K562 (cell line): ENCODE data around the gene HNRNPU. TPM values are rescaled to one million over a fixed set of nuclear protein-coding genes. Genes with fewer than 3 reads are reported as not detected.

Experiments
- ARID3B ChIP-seq: fragments of 250-450 bp; sonication (Bioruptor Pico); IDR thresholded peaks from 2 replicates; pipeline ENCODE4 v1.4.0; 2020; ENCODE audit warnings: borderline replicate concordance
- ETV6 ChIP-seq, 3 experiments: fragments of 150-350 bp in 1 of 3; sonication (generic) in 1 of 3; formaldehyde crosslinking in 1 of 3; IDR thresholded peaks; 2 replicates each; pipeline versions ENCODE4 v1.6.1 to v1.8.0; 2014 to 2022; ENCODE audit warnings: borderline replicate concordance in 2 of 3, low read depth in 2 of 3, antibody characterized with exemption in 1 of 3, low read length in 1 of 3, mild to moderate bottlenecking in 1 of 3, missing genetic modification reagents in 1 of 3
- FOS ChIP-seq: IDR thresholded peaks from 3 replicates; pipeline ENCODE4 v1.6.1; 2011; ENCODE audit not compliant: insufficient read length; ENCODE audit errors: extremely low read depth
- HNRNPK ChIP-seq: fragments of 200-400 bp; formaldehyde crosslinking; IDR thresholded peaks from one replicate; pipeline ENCODE4 v1.6.1; 2018; ENCODE audit warnings: mild to moderate bottlenecking, low read depth, low read length; ENCODE audit not compliant: poor library complexity, severe bottlenecking
- ILF3 ChIP-seq: fragments of 450-650 bp; IDR thresholded peaks from 2 replicates; pipeline ENCODE4 v1.6.1; 2018; ENCODE audit warnings: antibody characterized with exemption, mild to moderate bottlenecking, moderate library complexity, borderline replicate concordance
- LARP7 ChIP-seq: fragments of 450-650 bp; IDR thresholded peaks from 2 replicates; pipeline ENCODE4 v1.6.1; 2016
- MTF1 ChIP-seq: fragments of 250-450 bp; sonication (Bioruptor Pico); IDR thresholded peaks from 2 replicates; pipeline ENCODE4 v1.9.0; 2021; ENCODE audit warnings: moderate library complexity, mild to moderate bottlenecking, inconsistent platforms, borderline replicate concordance
- SMARCA4 ChIP-seq: fragments of 450-650 bp; IDR thresholded peaks from 2 replicates; pipeline ENCODE4 v1.6.1; 2016
- SMARCC2 ChIP-seq: fragments of 450-650 bp; IDR thresholded peaks from 2 replicates; pipeline ENCODE4 v1.6.1; 2017; ENCODE audit warnings: antibody characterized with exemption, moderate library complexity, mild to moderate bottlenecking, low read depth
- TAF15 ChIP-seq: fragments of 200-400 bp; formaldehyde crosslinking; IDR thresholded peaks from 2 replicates; pipeline ENCODE4 v1.6.1; 2017; ENCODE audit warnings: mild to moderate bottlenecking, low read depth, low read length, moderate library complexity
- TBL1XR1 ChIP-seq, 2 experiments: IDR thresholded peaks; 2 replicates each; pipeline ENCODE4 v1.6.1; 2012; ENCODE audit warnings: improper control_type of control experiment in 2 of 2, low read length in 2 of 2, mild to moderate bottlenecking in 1 of 2
- ZNF146 ChIP-seq: IDR thresholded peaks from one replicate; pipeline ENCODE4 v1.6.1; 2018; ENCODE audit warnings: missing compliant biosample characterization; ENCODE audit not compliant: unreplicated experiment
- ZNF24 ChIP-seq: fragments of 450-650 bp; IDR thresholded peaks from 2 replicates; pipeline ENCODE4 v1.6.1; 2016
- ZNF75A ChIP-seq: fragments of 450-650 bp; formaldehyde crosslinking; IDR thresholded peaks from 2 replicates; pipeline ENCODE4 v1.4.0; 2020; ENCODE audit warnings: mild to moderate bottlenecking
- polyA plus RNA-seq, 8 experiments: library from polyadenylated mRNA; depleted of rRNA in 4 of 8; stranded (reverse) in 5 of 8; unstranded in 3 of 8; fragments of >200 nt; fragmentation: Nextera tagmentation in 2 of 8; fragmentation: Illumina TruSeq in 1 of 8; extraction: Ambion mirVana in 2 of 8; extraction: Trizol in 1 of 8; gene quantifications; 2 replicates each; pipeline versions ENCODE4 v1.2.1 to v1.2.3, GENCODE V29; 2011 to 2014; ENCODE audit warnings: inconsistent platforms in 1 of 8, missing spikeins in 1 of 8
- total RNA-seq, 7 experiments: library from RNA; depleted of rRNA in 6 of 7; stranded (reverse); fragments of >200 nt in 6 of 7; fragmentation: Illumina TruSeq in 2 of 7; extraction: Trizol in 2 of 7; gene quantifications; 2 replicates each; pipeline versions ENCODE4 v1.2.1 to v1.2.3, GENCODE V29; 2011 to 2021; ENCODE audit warnings: low replicate concordance in 1 of 7
- TF ChIP-seq, protein P1 (sequence below): fragments of 250-450 bp; sonication (Bioruptor Pico); IDR thresholded peaks from 2 replicates; pipeline ENCODE4 v1.4.0; 2020
- TF ChIP-seq, protein P2 (sequence below): fragments of 450-650 bp; IDR thresholded peaks from 2 replicates; pipeline ENCODE4 v1.6.1; 2016
- TF ChIP-seq, protein P3 (sequence below): sonication (generic); formaldehyde crosslinking; IDR thresholded peaks from 2 replicates; pipeline ENCODE4 v1.8.0; 2022; ENCODE audit warnings: mild to moderate bottlenecking, missing genetic modification reagents

Gene HNRNPU
- total and polyA plus RNA-seq, 9 of the 15 experiments (the other 6 are each of a cell fraction or from before 2014, with no cell fraction given), result 159 to 777 (median 577) TPM

- no peak for TF ChIP-seq ZNF146
- no peak for TF ChIP-seq ZNF24
- TF ChIP-seq HNRNPK, result no peak
- TF ChIP-seq, protein P1, sequence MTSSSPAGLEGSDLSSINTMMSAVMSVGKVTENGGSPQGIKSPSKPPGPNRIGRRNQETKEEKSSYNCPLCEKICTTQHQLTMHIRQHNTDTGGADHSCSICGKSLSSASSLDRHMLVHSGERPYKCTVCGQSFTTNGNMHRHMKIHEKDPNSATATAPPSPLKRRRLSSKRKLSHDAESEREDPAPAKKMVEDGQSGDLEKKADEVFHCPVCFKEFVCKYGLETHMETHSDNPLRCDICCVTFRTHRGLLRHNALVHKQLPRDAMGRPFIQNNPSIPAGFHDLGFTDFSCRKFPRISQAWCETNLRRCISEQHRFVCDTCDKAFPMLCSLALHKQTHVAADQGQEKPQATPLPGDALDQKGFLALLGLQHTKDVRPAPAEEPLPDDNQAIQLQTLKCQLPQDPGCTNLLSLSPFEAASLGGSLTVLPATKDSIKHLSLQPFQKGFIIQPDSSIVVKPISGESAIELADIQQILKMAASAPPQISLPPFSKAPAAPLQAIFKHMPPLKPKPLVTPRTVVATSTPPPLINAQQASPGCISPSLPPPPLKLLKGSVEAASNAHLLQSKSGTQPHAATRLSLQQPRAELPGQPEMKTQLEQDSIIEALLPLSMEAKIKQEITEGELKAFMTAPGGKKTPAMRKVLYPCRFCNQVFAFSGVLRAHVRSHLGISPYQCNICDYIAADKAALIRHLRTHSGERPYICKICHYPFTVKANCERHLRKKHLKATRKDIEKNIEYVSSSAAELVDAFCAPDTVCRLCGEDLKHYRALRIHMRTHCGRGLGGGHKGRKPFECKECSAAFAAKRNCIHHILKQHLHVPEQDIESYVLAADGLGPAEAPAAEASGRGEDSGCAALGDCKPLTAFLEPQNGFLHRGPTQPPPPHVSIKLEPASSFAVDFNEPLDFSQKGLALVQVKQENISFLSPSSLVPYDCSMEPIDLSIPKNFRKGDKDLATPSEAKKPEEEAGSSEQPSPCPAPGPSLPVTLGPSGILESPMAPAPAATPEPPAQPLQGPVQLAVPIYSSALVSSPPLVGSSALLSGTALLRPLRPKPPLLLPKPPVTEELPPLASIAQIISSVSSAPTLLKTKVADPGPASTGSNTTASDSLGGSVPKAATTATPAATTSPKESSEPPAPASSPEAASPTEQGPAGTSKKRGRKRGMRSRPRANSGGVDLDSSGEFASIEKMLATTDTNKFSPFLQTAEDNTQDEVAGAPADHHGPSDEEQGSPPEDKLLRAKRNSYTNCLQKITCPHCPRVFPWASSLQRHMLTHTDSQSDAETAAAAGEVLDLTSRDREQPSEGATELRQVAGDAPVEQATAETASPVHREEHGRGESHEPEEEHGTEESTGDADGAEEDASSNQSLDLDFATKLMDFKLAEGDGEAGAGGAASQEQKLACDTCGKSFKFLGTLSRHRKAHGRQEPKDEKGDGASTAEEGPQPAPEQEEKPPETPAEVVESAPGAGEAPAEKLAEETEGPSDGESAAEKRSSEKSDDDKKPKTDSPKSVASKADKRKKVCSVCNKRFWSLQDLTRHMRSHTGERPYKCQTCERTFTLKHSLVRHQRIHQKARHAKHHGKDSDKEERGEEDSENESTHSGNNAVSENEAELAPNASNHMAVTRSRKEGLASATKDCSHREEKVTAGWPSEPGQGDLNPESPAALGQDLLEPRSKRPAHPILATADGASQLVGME (CRISPR knock-in tag), result no peak
- no peak for TF ChIP-seq ARID3B (CRISPR knock-in tag)
- no peak for TF ChIP-seq ILF3
- TF ChIP-seq ZNF75A (CRISPR knock-in tag), result no peak
- no peak for TF ChIP-seq TAF15
- TF ChIP-seq ETV6 (IDR thresholded peaks at IDR 0.05; ENCODE audit: borderline replicate concordance in 1 of 2, low read depth in 2 of 2, low read length in 1 of 2), result no peak
- TF ChIP-seq ETV6 (CRISPR knock-in tag; IDR thresholded peaks at IDR 0.05; ENCODE audit: borderline replicate concordance), result no peak
- no peak; the same call in 1 of the 2 replicates for TF ChIP-seq SMARCC2
- TF ChIP-seq, protein P2, sequence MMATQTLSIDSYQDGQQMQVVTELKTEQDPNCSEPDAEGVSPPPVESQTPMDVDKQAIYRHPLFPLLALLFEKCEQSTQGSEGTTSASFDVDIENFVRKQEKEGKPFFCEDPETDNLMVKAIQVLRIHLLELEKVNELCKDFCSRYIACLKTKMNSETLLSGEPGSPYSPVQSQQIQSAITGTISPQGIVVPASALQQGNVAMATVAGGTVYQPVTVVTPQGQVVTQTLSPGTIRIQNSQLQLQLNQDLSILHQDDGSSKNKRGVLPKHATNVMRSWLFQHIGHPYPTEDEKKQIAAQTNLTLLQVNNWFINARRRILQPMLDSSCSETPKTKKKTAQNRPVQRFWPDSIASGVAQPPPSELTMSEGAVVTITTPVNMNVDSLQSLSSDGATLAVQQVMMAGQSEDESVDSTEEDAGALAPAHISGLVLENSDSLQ, result no peak
- peak; percentile 61; the same call in 1 of the 2 replicates for TF ChIP-seq LARP7
- TF ChIP-seq MTF1 (CRISPR knock-in tag), result no peak
- no peak for TF ChIP-seq SMARCA4
- no peak for TF ChIP-seq TBL1XR1 (IDR thresholded peaks at IDR 0.05; ENCODE audit: low read length in 2 of 2)
- TF ChIP-seq, protein P3, sequence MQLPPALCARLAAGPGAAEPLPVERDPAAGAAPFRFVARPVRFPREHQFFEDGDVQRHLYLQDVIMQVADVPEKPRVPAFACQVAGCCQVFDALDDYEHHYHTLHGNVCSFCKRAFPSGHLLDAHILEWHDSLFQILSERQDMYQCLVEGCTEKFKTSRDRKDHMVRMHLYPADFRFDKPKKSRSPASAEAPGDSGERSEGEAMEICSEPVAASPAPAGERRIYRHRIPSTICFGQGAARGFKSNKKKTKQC (CRISPR knock-in tag), result no peak
- no peak for TF ChIP-seq FOS
Measured at GRCh38 chr1:244833734-244834542, 30.4 kb downstream of the HNRNPU start (continued).
